GM12892 (cell line): ENCODE results near the gene EXOC3L4.
"Not testable (repeated sequence)": the region's sequence is repeated elsewhere in the genome, so short reads cannot be mapped to it uniquely, and the experiment has no call there.

Experiments
- DNase-seq: peaks from one replicate; pipeline ENCODE4 v3.0.0; 2011; ENCODE audit not compliant: insufficient read length
- FAIRE-seq: peaks from 2 replicates; lab custom pipeline; 2011; peaks lifted over from hg19 to GRCh38; lab: Jason Lieb, UNC
- POLR2A ChIP-seq: IDR thresholded peaks from 2 replicates; pipeline ENCODE4 v1.6.1; 2011; ENCODE audit warnings: low read depth, low read length, control low read depth
- POLR2AphosphoS5 ChIP-seq: IDR thresholded peaks from 2 replicates; pipeline ENCODE4 v1.6.1; 2011; ENCODE audit warnings: low read depth, low read length, control low read depth
- TAF1 ChIP-seq: IDR thresholded peaks from 2 replicates; pipeline ENCODE4 v1.6.1; 2011; ENCODE audit warnings: low read depth, mild to moderate bottlenecking, control low read depth, low read length, borderline replicate concordance

Gene EXOC3L4

GRCh38 chr14:103113303-103113702 is 18.8 kb downstream of the EXOC3L4 start:
- TF ChIP-seq POLR2A (no peak), POLR2AphosphoS5 (no peak), TAF1 (no peak)
- DNase-seq, result no peak
- FAIRE-seq, result no peak

- TF ChIP-seq POLR2AphosphoS5, result no peak
- no peak for TF ChIP-seq POLR2A
- no peak for TF ChIP-seq TAF1
- FAIRE-seq, result no peak
- DNase-seq, result no peak
Measured at GRCh38 chr14:103113774-103114173, 19.2 kb downstream of the EXOC3L4 start.

- peak; percentile 56 for FAIRE-seq
Measured at GRCh38 chr14:103115086-103115679, 20.7 kb downstream of the EXOC3L4 start.

GRCh38 chr14:103115845-103116572 is 21.5 kb downstream of the EXOC3L4 start:
- FAIRE-seq (no peak), DNase-seq (no peak)
- TF ChIP-seq POLR2A (no peak), TAF1 (no peak), POLR2AphosphoS5 (no peak)

More at GRCh38 chr14:103115086-103115679, 20.7 kb downstream of the EXOC3L4 start:
- not testable (repeated sequence) for DNase-seq

GRCh38 chr14:103116636-103117035 is 22.1 kb downstream of the EXOC3L4 start:
- FAIRE-seq (no peak), DNase-seq (no peak)
- TF ChIP-seq POLR2AphosphoS5, result no peak
- TF ChIP-seq TAF1, result no peak
- TF ChIP-seq POLR2A, result no peak

GRCh38 chr14:103117499-103117898 is 23.0 kb downstream of the EXOC3L4 start:
- not testable (repeated sequence) for DNase-seq, FAIRE-seq

GRCh38 chr14:103118018-103118662 is 23.6 kb downstream of the EXOC3L4 start:
- no peak for DNase-seq
- no peak for FAIRE-seq
- TF ChIP-seq TAF1 (no peak), POLR2AphosphoS5 (no peak), POLR2A (no peak)

- no peak for FAIRE-seq
- DNase-seq, result no peak
- no peak for TF ChIP-seq POLR2AphosphoS5
- no peak for TF ChIP-seq POLR2A
- TF ChIP-seq TAF1, result no peak
Measured at GRCh38 chr14:103118663-103119404, 24.3 kb downstream of the EXOC3L4 start.

- FAIRE-seq, DNase-seq: not testable (repeated sequence)
Measured at GRCh38 chr14:103119527-103119926, 25.0 kb downstream of the EXOC3L4 start.

- FAIRE-seq, result no peak
- no peak for DNase-seq
- TF ChIP-seq TAF1, result no peak
Measured at GRCh38 chr14:103121121-103121845, 26.8 kb downstream of the EXOC3L4 start.

GRCh38 chr14:103121846-103122584 is 27.5 kb downstream of the EXOC3L4 start:
- DNase-seq (no peak), FAIRE-seq (peak; percentile 66)
- no peak for TF ChIP-seq POLR2AphosphoS5
- no peak for TF ChIP-seq POLR2A
